ENCODE measurements around the gene ATG4D. TPM values are rescaled to one million over a fixed set of nuclear protein-coding genes. Genes with fewer than 3 reads are reported as not detected.
A peak's percentile ranks its signal among the peaks of the same experiment; 100 is the strongest.

ATG4D gene
- total RNA-seq, 3 donors from 2014 or later, result 63.0 to 119 (median 93.5) TPM

GRCh38 chr19:10587022-10587838, 43.5 kb downstream of the ATG4D start, which contains the start of gene AP1M2:
Gene AP1M2 (minus strand): TSS chr19:10587312. CDS start chr19:10587231, 81 bp downstream.
- H3K36me3 ChIP-seq (ENCODE audit: low read depth), result no peaks in the 10 kb centered on the region
- no peak for TF ChIP-seq CTCF (IDR thresholded peaks at IDR 0.05)
- DNase-seq (peak; percentile 76 to 79 (median 77)), ATAC-seq (peak; percentile 99)
- intact Hi-C loops (cut with DNase I, micrococcal nuclease), result no loop called here
- no peaks in the 10 kb centered on the region for H3K9me3 ChIP-seq
- H3K4me1 ChIP-seq (ENCODE audit: low read depth), result no peaks in the 10 kb centered on the region
- peak within 1 kb of the TSS; percentile 48 for H3K4me3 ChIP-seq

GRCh38 chr19:10587839-10588150, 44.1 kb downstream of the ATG4D start:
- ATAC-seq (no peak), DNase-seq (no peak)
- H3K4me3 ChIP-seq, result no peak overlapping the region
- no peaks in the 10 kb centered on the region for H3K9me3 ChIP-seq
- no peaks in the 10 kb centered on the region for H3K4me1 ChIP-seq (ENCODE audit: low read depth)
- intact Hi-C loops (cut with DNase I, micrococcal nuclease), result no loop called here
- H3K36me3 ChIP-seq (ENCODE audit: low read depth), result no peaks in the 10 kb centered on the region
- TF ChIP-seq CTCF (IDR thresholded peaks at IDR 0.05), result no peak

- Histone ChIP-seq H3K9me3 (no peaks in the 10 kb centered on the region), H3K36me3 (ENCODE audit: low read depth) (no peaks in the 10 kb centered on the region), H3K4me1 (ENCODE audit: low read depth) (no peaks in the 10 kb centered on the region), H3K4me3 (no peak overlapping the region)
- intact Hi-C loops (cut with DNase I, micrococcal nuclease), result no loop called here
- no peak for DNase-seq
- TF ChIP-seq CTCF (IDR thresholded peaks at IDR 0.05), result no peak
- no peak for ATAC-seq
Observed at GRCh38 chr19:10593148-10593547, 49.4 kb downstream of the ATG4D start.

- H3K4me1 ChIP-seq (ENCODE audit: low read depth), result no peaks in the 10 kb centered on the region
- H3K4me3 ChIP-seq, result no peak overlapping the region
- intact Hi-C loops (cut with DNase I, micrococcal nuclease), result no loop called here
- DNase-seq (peak in 1 of 3 donors; percentile 44), ATAC-seq (peak; percentile 57)
- H3K9me3 ChIP-seq, result no peaks in the 10 kb centered on the region
- no peak for TF ChIP-seq CTCF (IDR thresholded peaks at IDR 0.05)
- H3K36me3 ChIP-seq (ENCODE audit: low read depth), result no peaks in the 10 kb centered on the region
Observed at GRCh38 chr19:10593820-10594637, 50.3 kb downstream of the ATG4D start.

GRCh38 chr19:10600149-10600548, 56.4 kb downstream of the ATG4D start:
- intact Hi-C loops (cut with DNase I, micrococcal nuclease), result no loop called here
- DNase-seq (no peak), ATAC-seq (no peak)
- Histone ChIP-seq H3K36me3 (ENCODE audit: low read depth) (no peaks in the 10 kb centered on the region), H3K4me3 (no peak overlapping the region), H3K9me3 (no peaks in the 10 kb centered on the region), H3K4me1 (ENCODE audit: low read depth) (peaks cover 6% of the 10 kb centered on the region)
- TF ChIP-seq CTCF (IDR thresholded peaks at IDR 0.05), result no peak

All from mucosa of descending colon (tissue), 3 donors.